Right lobe of liver (tissue), 6 donors: ENCODE measurements around the gene SPINT1. TPM values are rescaled to one million over a fixed set of nuclear protein-coding genes. Genes with fewer than 3 reads are reported as not detected.

Experiments used
- ATAC-seq, 4 donors: fragments of 200-7000 bp; cut with Tn5 transposase; one replicate each; pipeline ENCODE4 v1.9.1; 2020; ENCODE audit warnings: mild to moderate bottlenecking in 4 of 4, moderate library complexity in 4 of 4
- DNase-seq, 3 donors: peaks; one replicate each; pipeline ENCODE4 v3.0.0-alpha.2; 2020
- H3K27ac ChIP-seq, 3 donors: fragments of 200-600 bp; one replicate each; pipeline ENCODE4 v1.8.0; 2022
- H3K27me3 ChIP-seq, 2 donors: fragments of 200-600 bp; one replicate each; pipeline ENCODE4 v1.8.0; 2022
- H3K36me3 ChIP-seq, 4 donors: fragments of 200-600 bp; sonication (generic) in 1 of 4; one replicate each; pipeline versions ENCODE4 v1.5.1 to v1.8.0; 2017 to 2022; ENCODE audit warnings: control low read depth in 1 of 4
- H3K4me1 ChIP-seq, 4 donors: fragments of 200-600 bp; sonication (generic) in 1 of 4; one replicate each; pipeline versions ENCODE4 v1.5.1 to v1.8.0; 2017 to 2022; ENCODE audit warnings: control low read depth in 1 of 4
- H3K4me3 ChIP-seq, 3 donors: fragments of 200-600 bp; one replicate each; pipeline ENCODE4 v1.8.0; 2022
- H3K9me3 ChIP-seq, 4 donors: fragments of 200-600 bp; sonication (generic) in 1 of 4; one replicate each; pipeline versions ENCODE4 v1.5.1 to v1.8.0; 2017 to 2022; ENCODE audit warnings: control low read depth in 1 of 4
- POLR2A ChIP-seq: fragments of 450-650 bp; IDR thresholded peaks from one replicate; pipeline ENCODE4 v1.6.1; 2017; ENCODE audit warnings: antibody characterized with exemption, mild to moderate bottlenecking
- WGBS: methylation state at CpG from one replicate; pipeline ENCODE4 v1.1.6; 2018; ENCODE audit warnings: low coverage, low lambda C conversion rate; ENCODE audit not compliant: insufficient coverage; ENCODE audit errors: missing lambda C conversion rate; 5-methylcytosine and 5-hydroxymethylcytosine counted together
- intact Hi-C, 2 donors: fragments of 100-400 bp; cut with DNase I; formaldehyde crosslinking; loops; one replicate each; pipeline versions ENCODE4 v1.11.2 to v1.14.1; 2022
- long read RNA-seq: library from polyadenylated mRNA; unstranded; transcript quantifications from one replicate; pipeline ENCODE4 v2.0.0, GENCODE V29; 2019
- total RNA-seq, 6 experiments: library from RNA; depleted of rRNA in 2 of 6; stranded (reverse); fragments of >200 nt in 2 of 6; fragmentation: NEBNext Ultra II Directional in 3 of 6; extraction: Animal tissue kit (Norgen Biotek cat#: 25700) in 3 of 6; gene quantifications; one replicate each; pipeline versions ENCODE4 v1.1.0 to v1.2.4, GENCODE V29; 2016 to 2023
- TF ChIP-seq, protein P1 (sequence below), 4 donors: fragments of 200-600 bp in 3 of 4; fragments of 450-650 bp in 1 of 4; IDR thresholded peaks; one replicate each; pipeline versions ENCODE4 v1.5.1 to v1.8.0; 2016 to 2022; ENCODE audit warnings: antibody characterized with exemption in 4 of 4, mild to moderate bottlenecking in 2 of 4
- donor health status: DM: no; HTN: yes; CAD: no.
- donor health status: DM: no; HTN: no; CAD: no.
- donor health status: DM: no; HTN: no; CAD: no.
- donor health status: DM: no; HTN: yes; CAD: no.
- donor health status: DM: no; HTN: yes; CAD: no.

The SPINT1 gene, protein sequence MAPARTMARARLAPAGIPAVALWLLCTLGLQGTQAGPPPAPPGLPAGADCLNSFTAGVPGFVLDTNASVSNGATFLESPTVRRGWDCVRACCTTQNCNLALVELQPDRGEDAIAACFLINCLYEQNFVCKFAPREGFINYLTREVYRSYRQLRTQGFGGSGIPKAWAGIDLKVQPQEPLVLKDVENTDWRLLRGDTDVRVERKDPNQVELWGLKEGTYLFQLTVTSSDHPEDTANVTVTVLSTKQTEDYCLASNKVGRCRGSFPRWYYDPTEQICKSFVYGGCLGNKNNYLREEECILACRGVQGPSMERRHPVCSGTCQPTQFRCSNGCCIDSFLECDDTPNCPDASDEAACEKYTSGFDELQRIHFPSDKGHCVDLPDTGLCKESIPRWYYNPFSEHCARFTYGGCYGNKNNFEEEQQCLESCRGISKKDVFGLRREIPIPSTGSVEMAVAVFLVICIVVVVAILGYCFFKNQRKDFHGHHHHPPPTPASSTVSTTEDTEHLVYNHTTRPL
- total RNA-seq: 1 to 10 TPM; 1.1 to 7.9 (median 3.0) TPM
- long read RNA-seq: 0 reads

DNA sequence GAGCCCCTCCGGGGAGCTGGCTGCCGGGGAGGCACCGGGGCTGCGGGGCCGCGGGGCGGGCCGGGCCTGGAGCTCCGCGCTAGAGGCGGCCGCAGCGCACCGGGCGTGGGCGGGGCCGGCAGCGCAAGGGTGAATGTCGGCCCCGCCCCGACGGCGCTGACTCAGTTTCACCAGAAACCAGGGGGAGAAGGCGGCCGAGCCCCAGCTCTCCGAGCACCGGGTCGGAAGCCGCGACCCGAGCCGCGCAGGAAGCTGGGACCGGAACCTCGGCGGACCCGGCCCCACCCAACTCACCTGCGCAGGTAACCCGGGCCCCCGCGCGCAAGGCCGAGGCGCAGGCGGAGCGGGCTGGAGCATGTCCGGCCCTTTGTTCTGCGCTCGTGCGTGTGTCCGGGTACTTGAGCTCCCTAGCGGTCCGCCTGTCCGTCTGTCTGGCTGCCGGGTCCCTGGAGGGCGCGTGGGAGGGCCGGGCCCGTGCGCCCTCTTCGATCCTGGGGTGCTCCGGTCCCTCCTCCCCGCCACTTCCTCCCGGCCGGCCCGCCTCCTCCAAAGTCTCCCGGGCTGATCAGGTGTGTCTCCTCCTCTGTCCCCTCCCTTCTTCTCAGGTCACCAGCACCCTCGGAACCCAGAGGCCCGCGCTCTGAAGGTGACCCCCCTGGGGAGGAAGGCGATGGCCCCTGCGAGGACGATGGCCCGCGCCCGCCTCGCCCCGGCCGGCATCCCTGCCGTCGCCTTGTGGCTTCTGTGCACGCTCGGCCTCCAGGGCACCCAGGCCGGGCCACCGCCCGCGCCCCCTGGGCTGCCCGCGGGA lies at the start of gene SPINT1:
Gene SPINT1, plus strand, starts transcription at position 164 of the 811 bp plus-strand sequence. Its CDS starts 507 bp downstream, at position 671.
- intact Hi-C loops: no loop called here
- DNase-seq: no peak
- WGBS: 0% methylated on average over 5 of the region's 89 CpGs
- Histone ChIP-seq H3K27me3 (peaks cover 0 to 11% of the 10 kb centered on the region in 2 donors), H3K4me1 (peaks cover 0 to 12% (median 0%) of the 10 kb centered on the region in 4 donors), H3K36me3 (no peaks in the 10 kb centered on the region), H3K27ac (no peak within 1 kb of the TSS), H3K4me3 (peak within 1 kb of the TSS; percentile 41 to 47 (median 44)), H3K9me3 (no peaks in the 10 kb centered on the region)
- ATAC-seq: peak in 3 of 4 donors; percentile 24 to 32 (median 26)
- TF ChIP-seq, protein P1, sequence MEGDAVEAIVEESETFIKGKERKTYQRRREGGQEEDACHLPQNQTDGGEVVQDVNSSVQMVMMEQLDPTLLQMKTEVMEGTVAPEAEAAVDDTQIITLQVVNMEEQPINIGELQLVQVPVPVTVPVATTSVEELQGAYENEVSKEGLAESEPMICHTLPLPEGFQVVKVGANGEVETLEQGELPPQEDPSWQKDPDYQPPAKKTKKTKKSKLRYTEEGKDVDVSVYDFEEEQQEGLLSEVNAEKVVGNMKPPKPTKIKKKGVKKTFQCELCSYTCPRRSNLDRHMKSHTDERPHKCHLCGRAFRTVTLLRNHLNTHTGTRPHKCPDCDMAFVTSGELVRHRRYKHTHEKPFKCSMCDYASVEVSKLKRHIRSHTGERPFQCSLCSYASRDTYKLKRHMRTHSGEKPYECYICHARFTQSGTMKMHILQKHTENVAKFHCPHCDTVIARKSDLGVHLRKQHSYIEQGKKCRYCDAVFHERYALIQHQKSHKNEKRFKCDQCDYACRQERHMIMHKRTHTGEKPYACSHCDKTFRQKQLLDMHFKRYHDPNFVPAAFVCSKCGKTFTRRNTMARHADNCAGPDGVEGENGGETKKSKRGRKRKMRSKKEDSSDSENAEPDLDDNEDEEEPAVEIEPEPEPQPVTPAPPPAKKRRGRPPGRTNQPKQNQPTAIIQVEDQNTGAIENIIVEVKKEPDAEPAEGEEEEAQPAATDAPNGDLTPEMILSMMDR (IDR thresholded peaks at IDR 0.05): no peak
- TF ChIP-seq POLR2A: no peak

DNA sequence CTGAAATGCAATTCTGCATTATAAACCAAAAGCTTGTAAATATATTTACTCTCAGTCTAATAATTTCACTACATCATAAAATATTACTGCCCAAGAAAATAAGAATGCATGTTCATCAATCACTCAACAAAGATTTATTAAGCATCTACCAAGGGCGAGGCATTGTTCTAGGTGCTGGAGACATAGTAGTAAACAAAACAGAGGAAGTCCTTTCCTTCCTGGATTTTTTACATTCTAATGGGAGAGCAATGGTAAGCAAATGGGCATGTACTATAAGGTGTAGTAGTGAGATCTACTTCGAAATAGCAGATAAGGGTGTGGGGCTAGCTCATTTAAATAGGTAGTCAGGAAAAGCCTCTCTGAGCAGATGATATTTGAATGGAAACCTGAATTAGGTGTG lies 47.8 kb upstream of the SPINT1 start:
- Histone ChIP-seq H3K27ac (peak overlapping the region in 2 of 3 donors; percentile 0 to 29), H3K9me3 (no peaks in the 10 kb centered on the region), H3K4me1 (peaks cover 0 to 32% (median 19%) of the 10 kb centered on the region in 4 donors), H3K4me3 (no peak overlapping the region), H3K36me3 (no peaks in the 10 kb centered on the region), H3K27me3 (no peaks in the 10 kb centered on the region)
- TF ChIP-seq, protein P1 (IDR thresholded peaks at IDR 0.05): no peak
- no peak for TF ChIP-seq POLR2A
- DNase-seq (no peak), ATAC-seq (no peak)
- WGBS: 60% methylated on average over 2 of the region's 2 CpGs
- intact Hi-C loops: no loop called here

DNA sequence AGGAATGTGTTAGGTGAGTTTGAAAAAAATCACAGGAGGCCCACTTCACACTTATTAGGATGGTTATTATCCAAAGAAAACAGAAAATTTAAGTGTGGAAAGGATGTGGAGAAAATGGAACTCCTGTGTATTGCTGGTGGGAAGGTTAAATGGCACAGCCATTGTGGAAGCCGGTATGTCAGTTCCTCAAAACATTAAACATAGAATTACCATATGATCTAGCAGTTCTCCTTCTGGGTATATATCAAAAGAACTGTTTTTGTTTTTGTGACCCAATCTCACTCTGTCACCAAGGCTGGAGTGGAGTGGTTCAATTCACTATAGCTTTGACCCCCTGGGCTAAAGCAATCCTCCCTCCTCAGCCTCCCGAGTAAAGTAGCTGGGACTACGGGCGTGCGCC lies 47.3 kb upstream of the SPINT1 start:
- H3K27ac ChIP-seq: peak overlapping the region in 1 of 3 donors; percentile 11
- no peak for TF ChIP-seq POLR2A
- TF ChIP-seq, protein P1 (IDR thresholded peaks at IDR 0.05): no peak
- no peak for ATAC-seq
- H3K36me3 ChIP-seq: no peaks in the 10 kb centered on the region
- WGBS: 83% methylated on average over 5 of the region's 5 CpGs
- intact Hi-C loops: no loop called here
- no peaks in the 10 kb centered on the region for H3K9me3 ChIP-seq
- no peak for DNase-seq
- H3K4me3 ChIP-seq: no peak overlapping the region
- peaks cover 0 to 34% (median 19%) of the 10 kb centered on the region in 4 donors for H3K4me1 ChIP-seq
- H3K27me3 ChIP-seq: no peaks in the 10 kb centered on the region

DNA sequence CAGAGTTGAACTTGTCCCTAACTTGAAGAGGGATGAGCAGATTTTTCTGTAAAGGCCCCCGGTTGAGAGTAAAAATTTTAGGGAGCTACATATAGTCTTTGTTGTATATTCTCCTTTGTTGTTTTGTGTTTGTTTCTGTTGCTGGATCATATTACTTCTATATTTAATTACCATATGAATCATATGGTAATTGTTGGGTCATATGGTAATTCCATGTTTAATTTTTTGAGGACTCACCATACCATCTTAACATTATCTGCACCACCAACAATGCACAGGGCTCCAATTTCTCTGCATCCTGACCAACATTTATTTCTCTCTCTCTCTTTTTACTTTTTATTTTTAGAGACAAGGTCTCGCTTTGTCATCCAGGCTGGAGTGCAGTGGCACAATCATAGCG lies 44.3 kb upstream of the SPINT1 start:
- H3K27ac ChIP-seq: no peak overlapping the region
- 93% methylated on average over 3 of the region's 3 CpGs for WGBS
- no peaks in the 10 kb centered on the region for H3K9me3 ChIP-seq
- no peaks in the 10 kb centered on the region for H3K36me3 ChIP-seq
- ATAC-seq (no peak), DNase-seq (no peak)
- TF ChIP-seq, protein P1 (IDR thresholded peaks at IDR 0.05): no peak
- TF ChIP-seq POLR2A: no peak
- H3K4me1 ChIP-seq: peaks cover 0 to 42% (median 19%) of the 10 kb centered on the region in 4 donors
- intact Hi-C loops: no loop called here
- no peak overlapping the region for H3K4me3 ChIP-seq
- H3K27me3 ChIP-seq: no peaks in the 10 kb centered on the region
